ENCODE measurements around the gene MANSC1. TPM values are rescaled to one million over a fixed set of nuclear protein-coding genes. Genes with fewer than 3 reads are reported as not detected.

MANSC1 gene
- total RNA-seq, 1 donor from 2014 or later, result 23.7 TPM

- ATAC-seq (no peak), DNase-seq (no peak)
- H3K36me3 ChIP-seq, result no peaks in the 10 kb centered on the region
- H3K9me3 ChIP-seq, result no peaks in the 10 kb centered on the region
- H3K27ac ChIP-seq, result no peak overlapping the region
- H3K4me3 ChIP-seq, result no peak overlapping the region
- peaks cover 13% of the 10 kb centered on the region for H3K4me1 ChIP-seq
- no peaks in the 10 kb centered on the region for H3K27me3 ChIP-seq (ENCODE audit: low read depth)
- no peak for TF ChIP-seq CTCF (IDR thresholded peaks at IDR 0.05)
- intact Hi-C loops (cut with DNase I), result no loop called here
Observed at GRCh38 chr12:12282202-12282601, 67.8 kb downstream of the MANSC1 start.

- H3K36me3 ChIP-seq, result no peaks in the 10 kb centered on the region
- no peak for TF ChIP-seq CTCF (IDR thresholded peaks at IDR 0.05)
- ATAC-seq (no peak), DNase-seq (no peak)
- no peaks in the 10 kb centered on the region for H3K27me3 ChIP-seq (ENCODE audit: low read depth)
- intact Hi-C loops (cut with DNase I), result no loop called here
- H3K4me3 ChIP-seq, result no peak overlapping the region
- no peak overlapping the region for H3K27ac ChIP-seq
- peaks cover 13% of the 10 kb centered on the region for H3K4me1 ChIP-seq
- no peaks in the 10 kb centered on the region for H3K9me3 ChIP-seq
Observed at GRCh38 chr12:12281134-12281533, 68.9 kb downstream of the MANSC1 start.

GRCh38 chr12:12278899-12279298 is 71.1 kb downstream of the MANSC1 start:
- no peak for ATAC-seq
- intact Hi-C loops (cut with DNase I), result no loop called here

More at GRCh38 chr12:12278899-12279298, 71.1 kb downstream of the MANSC1 start:
- DNase-seq, result no peak
- Histone ChIP-seq H3K27ac (no peak overlapping the region), H3K4me1 (peaks cover 13% of the 10 kb centered on the region), H3K36me3 (no peaks in the 10 kb centered on the region), H3K9me3 (no peaks in the 10 kb centered on the region), H3K27me3 (ENCODE audit: low read depth) (no peaks in the 10 kb centered on the region), H3K4me3 (no peak overlapping the region)
- TF ChIP-seq CTCF (IDR thresholded peaks at IDR 0.05), result no peak

Other genes with a start within 250 kb of the MANSC1 start
- gene LRP6, start 83.2 kb downstream of the MANSC1 start, total RNA-seq, result 47.4 TPM
- 10.1 TPM for gene BORCS5, start 6.8 kb upstream of the MANSC1 start, total RNA-seq
- gene DUSP16, start 212.6 kb upstream of the MANSC1 start, total RNA-seq, result 44.0 TPM